ENCODE data around the gene SVOP. TPM values are rescaled to one million over a fixed set of nuclear protein-coding genes. Genes with fewer than 3 reads are reported as not detected.

SVOP gene
- total RNA-seq, 1 donor from 2014 or later = not detected

DNA sequence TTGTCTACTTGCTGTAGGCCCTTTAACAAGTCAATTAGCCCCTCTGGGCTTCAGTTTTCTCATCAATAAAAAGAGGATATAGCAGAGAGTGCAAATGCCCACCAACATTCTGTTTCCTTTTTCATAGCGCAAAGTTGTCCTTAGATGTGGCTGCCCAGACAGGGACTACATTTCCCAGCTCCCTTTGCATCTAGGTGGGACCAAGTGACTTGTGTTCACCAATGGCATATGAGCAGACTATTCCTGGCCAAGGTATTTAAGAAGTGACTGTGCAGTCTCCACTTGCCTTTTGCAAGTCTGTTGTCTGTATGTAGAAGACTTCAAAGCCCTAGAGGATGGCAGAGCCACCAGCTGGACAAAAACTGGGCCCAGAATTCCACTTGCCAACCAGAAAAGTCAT is 81.3 kb downstream of the SVOP start:
- peak in 1 of 2 donors; percentile 29 for DNase-seq (ENCODE audit: low read depth in 2 of 2)

DNA sequence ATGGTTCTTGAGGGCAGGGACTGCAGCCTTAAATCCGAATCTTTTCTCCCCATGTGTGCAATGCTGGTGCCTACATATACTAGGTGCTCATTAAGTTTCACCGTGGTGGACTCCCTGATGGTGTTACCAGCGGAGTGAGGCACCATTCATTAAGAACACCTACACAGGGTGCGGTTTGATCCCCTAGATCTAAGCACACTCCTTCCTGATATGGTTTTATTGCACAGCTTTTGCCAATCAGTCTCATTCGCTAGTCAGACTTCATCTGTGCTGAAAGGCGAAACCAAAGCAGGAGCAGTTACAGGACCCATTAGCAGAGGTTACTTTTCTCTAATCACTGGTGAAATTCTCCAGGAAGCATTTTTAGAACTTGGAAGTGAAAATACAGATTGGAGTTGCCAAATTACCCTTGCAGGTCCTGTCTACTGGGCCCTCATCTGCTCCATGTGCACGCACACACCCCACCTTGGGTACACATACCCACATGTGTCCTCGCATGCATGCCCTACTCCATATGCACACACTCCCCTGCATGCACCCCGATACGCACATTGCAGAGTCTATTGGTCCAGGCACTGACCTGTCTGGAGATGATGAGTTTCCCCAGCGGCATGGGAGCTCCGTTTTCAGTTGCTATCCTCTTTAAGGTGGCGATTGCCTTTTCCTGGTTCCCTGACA is 82.5 kb downstream of the SVOP start:
- DNase-seq (ENCODE audit: low read depth in 2 of 2) = no peak

DNA sequence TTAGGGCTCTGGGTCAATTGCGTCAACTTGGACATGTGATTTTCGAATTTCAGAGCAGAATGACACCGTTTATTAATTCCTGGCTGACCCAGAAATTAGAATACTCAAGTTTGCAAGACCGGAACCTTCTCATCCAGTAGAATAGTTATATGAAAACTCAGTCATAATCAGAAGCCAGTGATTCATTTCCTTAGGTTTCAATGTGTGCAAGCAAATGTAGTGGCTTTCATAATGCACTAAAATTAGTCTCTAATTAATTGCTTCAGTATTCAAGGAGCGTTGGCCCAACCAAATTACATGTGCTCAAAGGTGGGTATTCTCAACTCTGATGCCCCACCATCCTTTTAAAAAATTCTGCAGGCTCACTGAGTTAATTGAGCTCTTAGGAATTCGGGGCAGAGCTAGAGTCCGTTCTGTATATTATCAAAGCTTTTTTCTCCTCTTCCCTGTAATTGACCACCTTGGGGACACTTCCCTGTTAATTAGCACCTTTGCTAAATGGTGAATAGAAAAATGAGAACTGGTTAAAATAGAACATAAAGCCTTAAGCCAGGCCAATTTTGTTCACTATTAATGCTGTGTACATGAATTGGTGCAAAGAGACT is 85.6 kb downstream of the SVOP start:
- no peak for DNase-seq (ENCODE audit: low read depth in 2 of 2)

DNA sequence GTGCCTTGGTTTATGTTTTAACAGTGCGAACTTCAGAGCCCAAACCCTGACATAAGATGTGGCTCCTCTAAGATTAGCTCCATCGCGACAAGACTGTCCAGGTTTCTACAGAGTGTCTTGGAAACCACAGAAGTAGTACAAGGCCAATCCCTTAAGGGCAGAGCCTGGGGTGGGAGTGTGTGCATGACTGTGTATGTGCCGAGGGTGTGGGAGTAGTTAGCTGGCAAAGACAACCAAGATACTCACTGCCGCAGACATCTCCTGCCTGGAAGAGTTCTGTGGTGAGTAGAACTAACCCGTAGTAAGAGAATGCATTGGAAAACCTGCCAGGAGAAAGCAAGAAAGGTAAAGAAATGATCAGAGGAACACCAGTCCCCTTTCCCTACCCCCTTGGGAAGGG is 86.9 kb downstream of the SVOP start:
- DNase-seq (ENCODE audit: low read depth in 2 of 2) = no peak

DNA sequence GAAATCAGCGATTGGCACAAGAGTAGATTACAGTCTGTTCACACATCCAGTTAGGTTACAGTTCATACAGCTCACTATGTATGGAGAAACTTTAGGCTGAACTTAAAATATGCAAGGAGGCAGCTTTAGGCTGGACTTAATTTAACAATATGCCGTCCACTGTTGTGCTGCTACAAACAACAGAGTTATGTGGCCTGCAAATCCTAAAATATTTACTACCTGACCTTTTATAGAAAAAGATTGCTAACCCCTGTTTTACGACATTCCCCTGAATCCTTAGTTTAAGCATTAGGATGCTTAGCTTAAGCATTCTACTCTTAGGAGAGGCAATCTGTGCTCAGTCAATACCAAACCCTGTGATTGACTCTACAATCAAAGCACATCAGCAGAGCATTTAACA is 90.1 kb downstream of the SVOP start:
- DNase-seq (ENCODE audit: low read depth in 2 of 2) = no peak

DNA sequence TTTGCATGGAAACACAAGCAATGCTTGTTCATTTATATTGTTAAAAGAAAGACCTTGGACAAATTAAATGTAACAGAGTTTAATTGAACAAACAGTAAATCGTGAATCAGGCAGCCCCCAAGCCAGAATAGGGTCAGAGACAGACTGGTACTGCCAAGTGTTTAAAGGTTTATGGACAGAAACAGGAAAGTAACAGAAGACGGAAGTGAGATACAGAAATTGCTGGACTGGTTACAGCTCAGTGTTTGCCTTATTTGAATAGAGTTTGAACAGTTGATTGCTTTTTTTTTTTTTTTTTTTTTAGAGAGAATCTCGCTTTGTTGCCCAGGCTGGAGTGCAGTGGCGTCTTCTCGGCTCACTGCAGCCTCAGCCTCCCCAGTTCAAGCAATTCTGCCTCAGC is 90.7 kb downstream of the SVOP start:
- peak; percentile 82 to 84 for DNase-seq (ENCODE audit: low read depth in 2 of 2)

DNA sequence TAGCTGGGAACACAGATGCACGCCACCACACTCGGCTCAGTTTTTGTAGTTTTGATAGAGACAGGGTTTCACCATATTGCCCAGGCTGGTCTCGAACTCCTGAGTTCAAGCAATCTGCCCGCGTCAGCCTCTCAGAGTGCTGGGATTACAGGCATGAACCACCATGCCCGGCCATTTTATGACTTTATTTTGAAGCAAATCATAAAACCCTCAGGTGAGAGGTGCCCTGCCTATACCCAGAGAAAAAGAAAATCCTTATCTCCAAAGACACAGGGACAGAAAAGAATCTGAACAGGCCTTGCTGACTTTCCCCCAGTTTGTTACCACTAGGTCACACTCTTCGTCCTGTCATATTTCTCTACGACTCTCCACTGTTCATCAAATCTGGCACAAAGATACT is 92.2 kb downstream of the SVOP start:
- no peak for DNase-seq (ENCODE audit: low read depth in 2 of 2)

DNA sequence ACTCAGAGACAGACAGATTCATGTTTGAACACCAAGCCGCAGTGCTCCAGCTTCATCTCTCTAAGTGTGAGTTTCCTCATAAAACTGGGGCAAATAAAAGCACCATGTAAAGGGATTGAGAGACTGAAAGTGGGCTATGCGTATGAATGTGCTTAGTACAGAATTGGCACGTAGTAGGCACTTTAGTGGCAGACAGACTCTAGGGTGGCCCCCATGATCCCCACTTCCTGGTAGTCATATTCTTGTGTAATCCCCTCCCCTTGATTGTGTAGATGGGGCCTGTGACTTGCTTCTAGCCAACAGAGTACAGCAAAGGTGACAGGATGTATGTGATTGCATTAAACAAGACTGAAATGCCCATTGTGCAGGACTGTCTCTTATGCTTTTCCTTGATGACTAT is 98.0 kb downstream of the SVOP start:
- no peak for DNase-seq (ENCODE audit: low read depth in 2 of 2)

DNA sequence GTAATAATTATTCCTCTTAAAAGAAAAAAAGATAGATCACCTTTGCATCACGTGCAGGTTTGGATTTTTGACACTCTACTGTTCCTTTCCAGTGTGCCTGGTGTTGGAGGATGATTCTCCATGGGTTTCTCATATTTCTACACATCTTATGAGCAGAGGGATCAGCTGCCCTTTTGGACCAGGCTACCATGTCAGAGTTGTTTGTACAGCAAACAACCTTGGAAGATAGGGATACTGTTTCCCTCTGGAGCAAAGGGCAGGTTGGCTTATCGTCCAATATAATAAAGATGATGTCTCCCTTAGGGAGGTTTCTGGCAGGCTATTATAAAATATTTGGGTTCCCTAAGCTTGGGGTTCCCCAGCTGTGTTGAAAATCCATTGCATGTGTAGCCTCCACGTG is 98.9 kb downstream of the SVOP start:
- no peak for DNase-seq (ENCODE audit: low read depth in 2 of 2)

DNA sequence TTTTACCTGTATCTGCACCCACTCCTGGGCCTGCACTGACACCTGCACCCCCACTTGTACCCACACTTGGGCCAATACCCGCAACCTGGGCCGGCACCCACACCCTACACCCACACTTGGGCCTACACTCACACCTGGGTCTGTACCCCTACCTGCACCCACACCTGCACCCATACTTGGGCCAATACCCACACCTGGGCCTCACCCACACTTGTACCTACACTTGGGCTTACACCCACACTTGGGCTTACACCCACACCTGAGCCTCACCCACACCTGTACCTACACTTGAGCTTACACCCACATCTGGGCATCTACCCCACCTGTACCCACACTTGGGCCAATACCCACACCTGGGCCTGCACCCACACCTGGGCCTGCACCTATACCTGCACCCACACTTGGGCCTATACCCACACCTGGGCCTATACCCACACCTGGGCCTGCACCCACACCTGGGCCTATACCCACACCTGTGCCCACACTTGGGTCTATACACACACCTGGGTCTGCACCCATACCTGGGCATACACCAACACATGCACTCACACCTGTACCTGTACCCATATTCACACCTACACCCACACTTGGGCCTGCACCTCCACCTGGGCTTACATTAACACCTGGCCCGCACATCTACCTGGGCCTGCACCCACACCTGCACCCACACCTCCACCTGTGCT is 101.8 kb downstream of the SVOP start:
- no peak for DNase-seq (ENCODE audit: low read depth in 2 of 2)

DNA sequence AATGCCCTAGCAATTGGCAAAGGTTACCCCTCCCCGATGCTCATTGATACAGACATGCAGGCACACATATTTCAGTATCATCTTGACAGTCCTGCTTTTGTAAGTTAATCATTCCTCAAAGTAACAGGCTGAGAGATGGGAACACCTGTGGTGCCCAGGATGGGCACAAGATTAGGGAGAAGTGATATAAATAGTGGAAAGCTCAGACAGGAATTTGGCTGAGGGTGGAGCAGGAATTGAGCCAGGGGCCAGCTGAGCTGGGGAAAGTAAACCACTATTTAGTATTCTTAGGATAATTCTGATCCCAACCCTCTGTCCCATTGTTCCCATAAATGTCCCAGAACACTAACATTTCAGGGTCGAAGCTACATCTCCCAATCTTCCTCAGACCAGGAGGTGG is 102.7 kb downstream of the SVOP start:
- no peak for DNase-seq (ENCODE audit: low read depth in 2 of 2)

DNA sequence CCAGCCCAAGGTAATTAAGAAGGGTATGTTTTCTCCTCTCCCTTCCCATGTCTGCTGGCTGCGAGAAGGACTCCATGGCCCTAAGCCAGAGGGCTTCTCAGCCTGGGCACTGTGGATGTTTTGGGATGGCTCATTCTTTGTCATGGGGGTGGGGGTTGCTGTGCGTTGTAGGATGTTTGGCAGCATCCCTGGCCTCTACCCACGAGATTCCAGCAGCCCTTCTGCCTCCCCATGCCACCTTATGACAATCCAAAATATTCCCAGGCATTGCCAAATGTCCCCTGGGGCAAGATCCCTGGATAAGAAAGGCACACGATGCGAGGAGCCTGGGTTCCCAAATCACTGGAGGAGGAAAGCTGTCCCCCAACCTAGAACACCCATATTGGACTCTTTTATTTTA is 104.5 kb downstream of the SVOP start:
- DNase-seq (ENCODE audit: low read depth in 2 of 2) = no peak

DNA sequence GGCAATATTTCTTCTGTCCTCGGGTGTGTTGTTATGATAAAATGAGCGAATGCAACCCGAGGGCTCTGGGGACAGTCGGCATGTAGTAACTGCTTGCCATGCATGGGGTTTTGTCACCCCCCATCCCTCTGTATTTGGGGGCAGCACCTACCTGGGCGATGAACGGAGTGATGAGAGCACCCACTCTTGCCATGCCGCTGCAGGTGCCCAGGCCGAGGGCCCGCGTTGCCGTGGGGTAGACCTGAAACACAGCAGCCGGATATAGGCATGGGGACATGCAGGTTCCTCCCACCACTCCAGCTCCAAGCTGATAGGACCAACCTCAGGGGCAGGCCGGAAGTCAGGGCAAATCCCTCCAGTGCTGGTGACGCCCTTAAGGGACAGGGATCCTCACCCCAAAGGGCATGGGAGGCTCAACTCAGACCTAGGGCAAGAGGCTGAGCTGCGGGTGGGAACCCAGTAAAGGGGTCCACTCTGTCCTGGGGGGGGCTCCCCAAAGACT is 105.2 kb downstream of the SVOP start:
- DNase-seq (ENCODE audit: low read depth in 2 of 2) = no peak

DNA sequence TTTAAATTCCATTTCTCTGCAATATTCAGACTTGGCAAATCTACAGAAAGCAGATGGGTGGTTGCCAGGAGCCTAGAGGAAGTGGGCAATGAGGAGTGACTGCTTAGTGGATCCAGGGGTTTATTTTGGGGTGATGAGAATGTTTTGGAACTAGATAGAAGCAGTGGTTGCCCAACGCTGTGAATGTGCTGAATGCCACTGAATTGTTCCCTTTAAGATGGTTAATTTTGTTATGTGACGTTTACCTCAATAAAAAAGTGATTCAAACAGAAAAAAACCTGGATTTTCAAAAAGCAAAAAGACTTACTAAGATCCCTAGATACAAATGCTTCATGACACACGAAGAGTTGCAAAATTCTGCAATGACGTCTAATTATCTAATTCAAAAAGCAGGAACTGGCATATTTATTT is 106.7 kb downstream of the SVOP start:
- DNase-seq (ENCODE audit: low read depth in 2 of 2) = no peak

DNA sequence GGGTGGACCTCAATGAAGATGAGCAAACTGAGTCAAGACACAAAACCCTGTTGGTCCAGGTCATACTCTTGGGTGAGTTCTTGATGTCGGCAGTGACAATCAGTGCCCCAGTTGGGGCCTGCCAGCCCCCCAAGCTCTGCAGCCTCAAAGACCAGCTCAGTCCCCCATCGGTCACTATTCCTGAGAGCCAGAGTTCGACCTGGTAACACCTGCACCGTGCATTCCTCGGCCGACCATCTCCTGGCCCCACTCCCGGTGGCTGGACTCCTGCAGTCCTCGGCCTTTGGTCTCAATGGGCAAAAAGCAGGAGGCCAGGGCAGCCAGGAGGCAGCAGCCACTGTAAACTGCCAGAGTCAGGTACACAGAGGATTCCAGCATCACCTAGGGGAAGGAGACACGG is 108.5 kb downstream of the SVOP start:
- no peak for DNase-seq (ENCODE audit: low read depth in 2 of 2)

DNA sequence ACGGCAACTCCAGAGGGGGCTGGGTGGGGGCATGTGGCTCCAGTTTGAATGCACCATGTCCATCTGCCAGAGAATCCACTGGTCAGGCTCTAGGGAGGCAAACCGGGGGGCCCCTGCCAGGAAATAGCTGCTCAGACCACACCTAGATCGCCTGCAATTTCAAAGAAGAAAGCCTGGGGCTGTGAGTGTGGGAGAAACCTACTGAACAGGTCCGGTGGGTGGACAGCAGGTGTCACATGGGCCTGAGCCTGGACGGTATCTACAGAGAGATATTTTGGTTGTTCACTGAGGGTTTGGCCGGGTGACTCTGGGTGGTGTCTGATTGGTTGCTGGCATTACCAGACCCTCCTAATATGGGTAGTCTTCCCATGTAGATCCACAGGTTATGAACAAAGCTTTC is 109.0 kb downstream of the SVOP start:
- no peak for DNase-seq (ENCODE audit: low read depth in 2 of 2)

DNA sequence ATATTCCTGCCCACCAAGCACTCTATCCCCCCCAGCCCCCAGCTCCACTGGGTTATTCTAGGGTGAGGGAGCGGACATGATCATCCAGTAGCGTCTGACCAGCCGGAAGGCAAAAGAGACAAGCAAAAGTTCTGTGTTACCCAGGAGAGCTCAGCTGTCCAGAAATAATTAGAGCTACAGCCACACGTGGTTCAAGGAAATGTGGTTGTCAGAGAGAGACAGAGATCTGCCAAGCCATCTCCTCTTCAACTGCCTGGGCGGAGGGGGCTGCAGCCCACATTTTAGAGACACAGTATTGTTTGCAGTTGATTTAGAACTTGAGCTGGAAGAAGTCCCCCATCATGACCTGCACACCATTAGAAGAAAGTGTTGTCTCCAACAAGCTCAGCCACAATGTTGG is 110.5 kb downstream of the SVOP start:
- no peak for DNase-seq (ENCODE audit: low read depth in 2 of 2)

DNA sequence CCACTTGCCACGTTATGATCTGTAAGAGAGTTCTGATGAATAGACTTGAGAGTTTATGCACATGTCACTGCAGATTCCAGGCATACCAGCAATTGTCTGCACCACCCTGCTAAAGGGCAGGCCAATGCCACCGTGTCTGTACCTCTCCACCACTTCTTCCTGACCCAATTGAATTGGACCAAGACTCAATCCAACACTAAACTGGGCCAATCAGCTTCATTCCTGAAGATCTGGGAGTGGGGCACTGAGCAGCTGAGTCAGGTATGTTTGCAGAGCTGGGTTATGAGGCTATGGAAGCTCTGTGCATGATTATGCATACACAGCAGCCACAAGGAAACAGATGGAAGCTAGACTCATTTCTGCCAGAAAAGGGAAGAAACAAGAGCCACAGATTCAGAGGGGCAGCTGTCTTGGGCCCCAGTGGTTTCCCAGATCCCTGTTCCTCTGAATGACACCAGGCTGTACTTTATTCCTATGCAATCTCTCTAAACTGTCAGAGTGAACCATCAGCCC is 113.0 kb downstream of the SVOP start:
- no peak for DNase-seq (ENCODE audit: low read depth in 2 of 2)

DNA sequence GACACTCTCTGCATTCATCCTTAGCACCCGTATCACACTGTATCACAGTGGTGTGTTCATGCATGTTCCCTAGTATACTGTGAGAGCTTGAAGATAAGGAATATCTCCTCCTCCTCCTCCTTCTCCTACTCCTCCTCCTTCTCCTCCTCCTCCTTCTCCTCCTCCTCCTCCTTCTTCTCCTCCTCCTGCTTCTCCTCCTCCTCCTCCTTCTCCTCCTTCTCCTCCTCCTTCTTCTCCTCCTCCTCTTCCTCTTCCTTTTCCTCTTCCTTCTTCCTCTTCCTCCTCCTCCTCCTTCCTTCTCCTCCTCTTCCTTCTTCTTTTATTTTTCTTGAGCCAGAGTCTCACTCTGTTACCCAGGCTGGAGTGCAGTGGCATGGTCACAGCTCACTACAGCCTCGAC is 113.9 kb downstream of the SVOP start:
- no peak for DNase-seq (ENCODE audit: low read depth in 2 of 2)

DNA sequence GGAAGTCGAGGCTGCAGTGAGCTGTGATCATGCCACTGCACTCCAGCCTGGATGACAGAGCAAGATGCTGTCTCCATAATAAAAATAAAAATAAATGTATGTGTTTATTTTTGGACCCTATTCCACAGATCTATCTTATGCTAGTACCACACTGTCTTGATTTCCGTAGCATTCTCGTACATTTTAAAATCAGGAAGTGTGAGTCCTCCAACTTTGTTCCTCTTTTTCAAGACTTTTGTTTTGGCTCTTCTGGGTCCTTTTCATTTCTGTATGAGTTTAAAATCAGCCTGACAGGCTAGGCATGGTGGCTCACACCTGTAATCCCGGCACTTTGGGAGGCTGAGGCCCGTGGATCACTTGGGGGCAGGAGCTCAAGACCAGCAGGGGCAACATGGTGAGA is 115.1 kb downstream of the SVOP start:
- no peak for DNase-seq (ENCODE audit: low read depth in 2 of 2)

DNA sequence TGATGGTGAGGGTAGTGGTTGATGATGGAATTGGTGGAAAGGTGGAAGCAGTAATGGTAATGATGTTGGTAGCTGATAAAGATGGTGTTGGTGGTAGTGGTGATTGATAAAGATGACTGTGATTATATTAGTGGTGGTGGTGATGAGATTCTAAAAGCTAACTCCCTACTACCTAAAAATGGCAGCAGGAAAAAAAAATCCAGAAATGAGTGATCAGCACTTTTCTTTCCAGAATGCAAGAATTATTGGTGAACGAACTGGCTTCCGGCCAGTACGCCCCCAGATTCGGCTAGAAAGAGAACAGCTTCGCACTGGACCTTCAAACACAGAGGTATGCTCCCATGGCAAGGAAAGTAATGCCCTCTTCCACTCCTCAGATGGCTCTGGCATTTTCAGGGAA is 121.7 kb downstream of the SVOP start:
- no peak for DNase-seq (ENCODE audit: low read depth in 2 of 2)

DNA sequence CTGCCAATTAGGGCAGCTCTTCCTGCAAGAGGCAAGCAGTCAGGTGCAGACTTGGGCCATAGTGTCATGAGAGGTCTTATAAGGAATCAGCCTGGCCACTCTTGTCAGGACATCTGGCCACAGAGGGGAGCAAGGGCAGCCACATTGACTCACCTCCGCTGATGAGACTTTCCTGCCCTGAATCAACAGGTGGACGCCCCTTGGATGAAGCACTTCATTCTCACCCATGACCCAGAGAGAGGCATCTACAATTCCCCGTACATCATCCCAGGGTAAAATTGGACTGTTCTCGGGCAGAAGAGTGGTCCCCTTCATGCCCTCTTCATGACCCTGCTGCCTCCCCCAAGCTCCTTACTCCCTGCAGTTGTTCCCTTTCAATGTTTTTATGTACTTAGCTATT is 124.1 kb downstream of the SVOP start:
- DNase-seq (ENCODE audit: low read depth in 2 of 2) = no peak

DNA sequence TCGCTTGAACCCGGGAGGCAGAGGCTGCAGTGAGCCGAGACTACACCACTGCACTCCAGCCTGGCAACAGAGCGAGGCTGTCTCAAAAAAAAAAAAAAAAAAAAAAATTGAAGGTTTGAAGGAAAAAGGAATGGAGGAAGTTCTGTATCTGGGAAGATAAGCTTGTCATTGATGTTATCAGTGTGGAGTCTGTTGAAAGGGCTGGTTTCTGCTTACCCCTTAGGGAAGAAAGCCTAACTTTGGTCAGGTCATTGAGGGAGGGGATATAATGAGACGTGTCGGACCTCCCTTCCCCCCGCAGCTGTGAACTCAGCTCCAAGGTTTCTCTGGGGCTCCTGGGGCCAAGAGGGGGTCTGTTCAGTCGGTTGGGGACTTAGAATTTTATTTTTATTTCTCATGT is 124.5 kb downstream of the SVOP start:
- DNase-seq (ENCODE audit: low read depth in 2 of 2) = no peak

Measured in dermis microvascular lymphatic vessel endothelial cell (primary cell).